OCI-LY7 (cell line): ENCODE measurements around the gene CHMP1A. TPM values are rescaled to one million over a fixed set of nuclear protein-coding genes. Genes with fewer than 3 reads are reported as not detected.

ENCODE experiments used
- BruUV-seq: library from RNA; stranded (reverse); fragments of 400-500 nt; replicated peaks from 2 replicates; lab custom pipeline; 2021; lab: Mats Ljungman, UMichigan
- CTCF ChIA-PET: fragments of 300-600 bp; sonication (Branson Sonifier 250); formaldehyde crosslinking; loops from one replicate; lab custom pipeline; 2022; ENCODE audit warnings: antibody characterized with exemption; ENCODE audit not compliant: unreplicated experiment; lab: Charles Lee
- POLR2A ChIA-PET: fragments of 300-600 bp; sonication (Branson Sonifier 250); formaldehyde crosslinking; loops from one replicate; lab custom pipeline; 2022; ENCODE audit warnings: antibody characterized with exemption; lab: Charles Lee
- DNase-seq: peaks from one replicate; pipeline ENCODE4 v3.0.0-alpha.2; 2015; ENCODE audit warnings: low spot score
- H2AFZ ChIP-seq: fragments of 200-600 bp; sonication (generic), shearing (Covaris generic); 2 replicates; pipeline ENCODE4 v1.6.1; 2014; ENCODE audit warnings: mild to moderate bottlenecking, antibody characterized with exemption, low read length, moderate library complexity
- H3K27ac ChIP-seq: fragments of 200-600 bp; sonication (generic); 2 replicates; pipeline ENCODE4 v1.5.1; 2014; ENCODE audit warnings: mixed run types, low read depth, mild to moderate bottlenecking, moderate library complexity, low read length, inconsistent platforms; ENCODE audit not compliant: poor library complexity, severe bottlenecking
- H3K36me3 ChIP-seq: fragments of 200-600 bp; sonication (generic); 2 replicates; pipeline ENCODE4 v1.6.1; 2014; ENCODE audit warnings: mild to moderate bottlenecking, antibody characterized with exemption, low read length, moderate library complexity, mixed read lengths; ENCODE audit not compliant: insufficient read depth
- H3K4me1 ChIP-seq: fragments of 200-600 bp; sonication (generic); 2 replicates; pipeline ENCODE4 v1.5.1; 2014; ENCODE audit warnings: mild to moderate bottlenecking, low read length; ENCODE audit not compliant: insufficient read depth, poor library complexity, severe bottlenecking
- H3K4me2 ChIP-seq: fragments of 200-600 bp; sonication (generic); 2 replicates; pipeline ENCODE4 v1.6.1; 2014; ENCODE audit warnings: mild to moderate bottlenecking, low read length
- H3K4me3 ChIP-seq: fragments of 200-600 bp; sonication (generic); 2 replicates; pipeline ENCODE4 v1.5.1; 2014; ENCODE audit warnings: mild to moderate bottlenecking, low read depth, low read length; ENCODE audit not compliant: poor library complexity, severe bottlenecking
- H3K79me2 ChIP-seq: fragments of 200-600 bp; sonication (generic); 2 replicates; pipeline ENCODE4 v1.6.1; 2016; ENCODE audit warnings: low read depth, mild to moderate bottlenecking, low read length, moderate library complexity, mixed read lengths; ENCODE audit not compliant: insufficient read depth
- H3K9me2 ChIP-seq: fragments of 200-600 bp; sonication (generic); 2 replicates; pipeline ENCODE4 v1.6.1; 2016; ENCODE audit warnings: mild to moderate bottlenecking, low read length, mixed read lengths; ENCODE audit not compliant: insufficient read depth
- H3K9me3 ChIP-seq: fragments of 200-600 bp; sonication (generic); 2 replicates; pipeline ENCODE4 v1.6.1; 2014; ENCODE audit warnings: mild to moderate bottlenecking, mixed run types, low read length, mixed read lengths
- H4K20me1 ChIP-seq: fragments of 200-600 bp; sonication (generic); 2 replicates; pipeline ENCODE4 v1.6.1; 2014; ENCODE audit warnings: mild to moderate bottlenecking, antibody characterized with exemption, low read length, moderate library complexity, mixed read lengths; ENCODE audit not compliant: insufficient read depth
- CTCF ChIP-seq: fragments of 200-600 bp; sonication (generic); conservative IDR thresholded peaks from 2 replicates; pipeline ENCODE4 v1.5.1; 2014; ENCODE audit warnings: mild to moderate bottlenecking, antibody characterized with exemption, low read length, moderate library complexity, mixed read lengths
- EZH2phosphoT487 ChIP-seq: fragments of 200-600 bp; sonication (generic); IDR thresholded peaks from 2 replicates; pipeline ENCODE4 v1.6.1; 2018; ENCODE audit warnings: low read depth, borderline replicate concordance, mild to moderate bottlenecking, mixed run types, antibody characterized with exemption, low read length, moderate library complexity, mixed read lengths
- intact Hi-C: fragments of 100-400 bp; cut with micrococcal nuclease; formaldehyde crosslinking; loops from one replicate; pipeline ENCODE4 v1.10.0; 2022; ENCODE audit not compliant: unreplicated experiment
- total RNA-seq, 2 experiments: library from RNA; depleted of rRNA in 1 of 2; stranded (reverse); fragments of >200 nt in 1 of 2; shearing (Covaris generic) in 1 of 2; gene quantifications; 2 replicates each; pipeline ENCODE4 v1.2.3, GENCODE V29; 2014 to 2022

CHMP1A gene
- total RNA-seq, 2 experiments from 2014 or later = 53.1 to 76.2 TPM

- H3K4me1 ChIP-seq = no peaks in the 10 kb centered on the region
- H2AFZ ChIP-seq = no peak overlapping the region
- H3K9me3 ChIP-seq = no peaks in the 10 kb centered on the region
- H3K27ac ChIP-seq = no peak overlapping the region
- TF ChIP-seq CTCF = no peak
- no peak for TF ChIP-seq EZH2phosphoT487
- no peak overlapping the region for H3K4me3 ChIP-seq
- intact Hi-C loops = no loop called here
- no peaks in the 10 kb centered on the region for H3K36me3 ChIP-seq
- DNase-seq = no peak
- no peaks in the 10 kb centered on the region for H4K20me1 ChIP-seq
- ChIA-PET CTCF (interaction anchor here (0.6 kb wide), 1 partner anchor 445 kb away, joined by 3 read pairs; the partner anchor contains the start of gene CDH15), POLR2A (no interaction called here)
- H3K79me2 ChIP-seq = no peaks in the 10 kb centered on the region
- no peaks in the 10 kb centered on the region for H3K9me2 ChIP-seq
- BruUV-seq = no TSS peak
- H3K4me2 ChIP-seq = no peak overlapping the region
These were observed 40.5 kb downstream of the CHMP1A start for GRCh38 chr16:89617036-89617435.

- no peak overlapping the region for H3K4me2 ChIP-seq
- DNase-seq = no peak
- H3K36me3 ChIP-seq = no peaks in the 10 kb centered on the region
- no peaks in the 10 kb centered on the region for H3K9me3 ChIP-seq
- no peaks in the 10 kb centered on the region for H3K9me2 ChIP-seq
- H3K79me2 ChIP-seq = no peaks in the 10 kb centered on the region
- H3K27ac ChIP-seq = no peak overlapping the region
- intact Hi-C loops = no loop called here
- no peaks in the 10 kb centered on the region for H4K20me1 ChIP-seq
- ChIA-PET CTCF (no interaction called here), POLR2A (no interaction called here)
- H3K4me3 ChIP-seq = no peak overlapping the region
- TF ChIP-seq CTCF = no peak
- no peak for TF ChIP-seq EZH2phosphoT487
- BruUV-seq = no TSS peak
- no peaks in the 10 kb centered on the region for H3K4me1 ChIP-seq
- H2AFZ ChIP-seq = no peak overlapping the region
These were observed 40.9 kb downstream of the CHMP1A start for GRCh38 chr16:89616623-89617022.

- H3K79me2 ChIP-seq = no peaks in the 10 kb centered on the region
- no peak overlapping the region for H3K4me2 ChIP-seq
- H4K20me1 ChIP-seq = no peaks in the 10 kb centered on the region
- H3K4me3 ChIP-seq = no peak overlapping the region
- intact Hi-C loops = no loop called here
- no TSS peak for BruUV-seq
- no peaks in the 10 kb centered on the region for H3K9me2 ChIP-seq
- H3K27ac ChIP-seq = no peak overlapping the region
- H3K9me3 ChIP-seq = no peaks in the 10 kb centered on the region
- H3K4me1 ChIP-seq = no peaks in the 10 kb centered on the region
- POLR2A ChIA-PET = no interaction called here
- CTCF ChIA-PET = interaction anchor here (0.6 kb wide), 1 partner anchor 422 kb away, joined by 3 read pairs; no protein-coding TSS in a partner anchor
- DNase-seq = no peak
- TF ChIP-seq CTCF = peak; percentile 71
- no peak for TF ChIP-seq EZH2phosphoT487
- H2AFZ ChIP-seq = no peak overlapping the region
- H3K36me3 ChIP-seq = no peaks in the 10 kb centered on the region
These were observed 41.9 kb downstream of the CHMP1A start for GRCh38 chr16:89615596-89616090.
